Measurements from ENCODE around the gene SH2D1B.
"Not testable (repeated sequence)": the region's sequence is repeated elsewhere in the genome, so short reads cannot be mapped to it uniquely, and the experiment has no call there.

Gene SH2D1B
- long read RNA-seq, result 0 reads

GRCh38 chr1:162412002-162412401 lies at the start of gene SH2D1B:
SH2D1B (minus strand) TSS chr1:162412136; CDS start chr1:162412016, 120 bp downstream.
- DNase-seq (ENCODE audit: low read depth in 1 of 2, low spot score in 1 of 2), result no peak
- Histone ChIP-seq H3K27ac (replicated peaks) (no peak within 1 kb of the TSS), H3K4me3 (replicated peaks; ENCODE audit: insufficient read depth, low read length) (no peak within 1 kb of the TSS), H3K27me3 (ENCODE audit: insufficient read depth, poor library complexity, severe bottlenecking) (no peaks in the 10 kb centered on the region)
- TF ChIP-seq GABPA (IDR thresholded peaks at IDR 0.05; ENCODE audit: low read depth) (no peak), SPI1 (IDR thresholded peaks at IDR 0.05; ENCODE audit: borderline replicate concordance, low read depth) (no peak), REST (IDR thresholded peaks at IDR 0.05; ENCODE audit: insufficient replicate concordance, low read depth) (no peak), CTCF (IDR thresholded peaks at IDR 0.05; ENCODE audit: insufficient read depth, low read length) (no peak), POLR2AphosphoS5 (IDR thresholded peaks at IDR 0.05; ENCODE audit: low read depth) (no peak)

GRCh38 chr1:162458236-162458635 lies 46.3 kb upstream of the SH2D1B start:
- H3K27me3 ChIP-seq (ENCODE audit: insufficient read depth, poor library complexity, severe bottlenecking), result no peaks in the 10 kb centered on the region
- TF ChIP-seq SPI1 (IDR thresholded peaks at IDR 0.05; ENCODE audit: borderline replicate concordance, low read depth) (no peak), CTCF (IDR thresholded peaks at IDR 0.05; ENCODE audit: insufficient read depth, low read length) (no peak), POLR2AphosphoS5 (IDR thresholded peaks at IDR 0.05; ENCODE audit: low read depth) (no peak), REST (IDR thresholded peaks at IDR 0.05; ENCODE audit: insufficient replicate concordance, low read depth) (no peak), GABPA (IDR thresholded peaks at IDR 0.05; ENCODE audit: low read depth) (no peak)
- no peak overlapping the region for H3K27ac ChIP-seq (replicated peaks)
- no peak overlapping the region for H3K4me3 ChIP-seq (replicated peaks; ENCODE audit: insufficient read depth, low read length)
- no peak for DNase-seq (ENCODE audit: low read depth in 1 of 2, low spot score in 1 of 2)

- no peak for DNase-seq (ENCODE audit: low read depth in 1 of 2, low spot score in 1 of 2)
- Histone ChIP-seq H3K27ac (replicated peaks) (no peak overlapping the region), H3K4me3 (replicated peaks; ENCODE audit: insufficient read depth, low read length) (no peak overlapping the region), H3K27me3 (ENCODE audit: insufficient read depth, poor library complexity, severe bottlenecking) (no peaks in the 10 kb centered on the region)
- no peak for TF ChIP-seq REST (IDR thresholded peaks at IDR 0.05; ENCODE audit: insufficient replicate concordance, low read depth)
- no peak for TF ChIP-seq SPI1 (IDR thresholded peaks at IDR 0.05; ENCODE audit: borderline replicate concordance, low read depth)
- no peak for TF ChIP-seq GABPA (IDR thresholded peaks at IDR 0.05; ENCODE audit: low read depth)
- no peak for TF ChIP-seq POLR2AphosphoS5 (IDR thresholded peaks at IDR 0.05; ENCODE audit: low read depth)
- no peak for TF ChIP-seq CTCF (IDR thresholded peaks at IDR 0.05; ENCODE audit: insufficient read depth, low read length)
Observed at GRCh38 chr1:162456323-162456722, 44.4 kb upstream of the SH2D1B start.

GRCh38 chr1:162454361-162454760 lies 42.4 kb upstream of the SH2D1B start:
- not testable (repeated sequence) for H3K27me3 ChIP-seq (ENCODE audit: insufficient read depth, poor library complexity, severe bottlenecking); H3K4me3 ChIP-seq (replicated peaks; ENCODE audit: insufficient read depth, low read length); H3K27ac ChIP-seq (replicated peaks); DNase-seq (ENCODE audit: low read depth in 1 of 2, low spot score in 1 of 2)
